ENCODE measurements around the gene CD79A.

DNA sequence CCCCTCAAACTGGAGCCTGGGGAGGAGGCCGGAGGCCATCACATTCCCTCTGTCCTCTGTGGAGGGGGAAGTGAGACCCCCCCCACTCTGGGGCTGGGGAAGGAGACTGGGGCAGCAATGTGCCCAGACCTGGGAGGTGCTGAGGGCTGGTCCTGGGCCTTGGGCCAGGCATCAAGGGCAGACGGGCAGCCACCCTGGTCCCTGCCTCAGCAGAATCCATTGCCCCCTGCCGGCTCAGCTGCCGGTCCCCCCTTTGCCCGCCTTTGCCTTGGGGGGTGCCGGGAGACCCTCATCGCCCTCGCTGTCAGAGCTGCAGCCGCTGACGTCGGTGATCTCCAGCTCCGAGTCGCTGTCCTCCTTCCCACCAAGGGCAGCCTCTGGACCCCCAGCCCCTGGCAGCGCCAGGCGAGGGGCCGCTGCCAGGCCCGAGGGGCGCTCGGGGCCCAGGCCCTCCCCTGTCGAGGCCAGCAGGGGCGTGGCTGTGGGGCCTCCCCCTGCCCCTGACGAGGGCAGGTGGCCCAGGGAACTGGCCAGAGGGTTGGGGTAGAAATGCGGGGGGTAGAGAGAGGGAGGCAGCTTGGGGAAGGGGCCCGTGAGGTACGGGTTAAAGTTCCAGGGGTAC is 31.0 kb downstream of the CD79A start:
- TF ChIP-seq, protein P1, sequence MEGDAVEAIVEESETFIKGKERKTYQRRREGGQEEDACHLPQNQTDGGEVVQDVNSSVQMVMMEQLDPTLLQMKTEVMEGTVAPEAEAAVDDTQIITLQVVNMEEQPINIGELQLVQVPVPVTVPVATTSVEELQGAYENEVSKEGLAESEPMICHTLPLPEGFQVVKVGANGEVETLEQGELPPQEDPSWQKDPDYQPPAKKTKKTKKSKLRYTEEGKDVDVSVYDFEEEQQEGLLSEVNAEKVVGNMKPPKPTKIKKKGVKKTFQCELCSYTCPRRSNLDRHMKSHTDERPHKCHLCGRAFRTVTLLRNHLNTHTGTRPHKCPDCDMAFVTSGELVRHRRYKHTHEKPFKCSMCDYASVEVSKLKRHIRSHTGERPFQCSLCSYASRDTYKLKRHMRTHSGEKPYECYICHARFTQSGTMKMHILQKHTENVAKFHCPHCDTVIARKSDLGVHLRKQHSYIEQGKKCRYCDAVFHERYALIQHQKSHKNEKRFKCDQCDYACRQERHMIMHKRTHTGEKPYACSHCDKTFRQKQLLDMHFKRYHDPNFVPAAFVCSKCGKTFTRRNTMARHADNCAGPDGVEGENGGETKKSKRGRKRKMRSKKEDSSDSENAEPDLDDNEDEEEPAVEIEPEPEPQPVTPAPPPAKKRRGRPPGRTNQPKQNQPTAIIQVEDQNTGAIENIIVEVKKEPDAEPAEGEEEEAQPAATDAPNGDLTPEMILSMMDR (IDR thresholded peaks at IDR 0.05) = no peak
- TF ChIP-seq POLR2A (IDR thresholded peaks at IDR 0.05) = no peak

Data from thyroid gland (tissue), 4 donors.